GM21619 (cell line): ENCODE measurements around the gene ADRA2C.
"Not testable (repeated sequence)": the region's sequence is repeated elsewhere in the genome, so short reads cannot be mapped to it uniquely, and the experiment has no call there.

Source experiments
- ATAC-seq: cut with Tn5 transposase; IDR thresholded peaks from one replicate; pipeline ENCODE4 v1.9.1; 2021; ENCODE audit not compliant: unreplicated experiment

ADRA2C gene

DNA sequence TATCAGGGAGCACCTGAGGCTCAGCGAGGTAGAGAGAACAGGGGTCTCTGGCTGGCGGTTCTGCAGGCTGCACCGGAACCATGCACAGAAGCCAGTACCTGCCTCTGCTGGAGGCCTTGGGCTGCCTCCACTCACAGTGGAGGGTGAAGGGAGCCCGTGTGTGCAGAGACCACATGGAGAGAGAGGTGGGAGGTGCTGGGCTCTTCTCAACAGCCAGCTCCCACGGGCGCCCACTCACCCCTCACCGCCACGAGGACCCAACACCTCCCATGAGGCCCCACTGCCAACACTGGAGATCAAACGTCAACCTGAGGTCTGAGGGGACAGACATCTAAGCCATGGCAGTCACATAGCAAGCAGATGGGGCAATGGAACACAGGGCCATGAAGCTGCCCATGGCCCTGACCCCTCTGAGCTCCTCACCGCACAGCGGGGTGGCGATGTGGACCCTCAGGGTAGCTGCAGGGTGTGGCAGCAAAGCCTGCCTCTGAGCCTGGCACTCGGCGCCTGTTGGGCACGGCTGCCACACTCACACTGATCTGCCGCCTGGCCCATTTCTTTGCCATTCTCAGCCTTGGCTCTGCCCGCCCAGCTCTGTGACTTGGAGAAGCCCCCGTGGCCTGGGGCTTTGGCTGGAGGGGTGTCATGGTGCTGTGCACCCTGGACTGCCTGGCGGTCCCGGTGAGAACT, 44.8 kb downstream of the ADRA2C start:
- ATAC-seq = no peak

DNA sequence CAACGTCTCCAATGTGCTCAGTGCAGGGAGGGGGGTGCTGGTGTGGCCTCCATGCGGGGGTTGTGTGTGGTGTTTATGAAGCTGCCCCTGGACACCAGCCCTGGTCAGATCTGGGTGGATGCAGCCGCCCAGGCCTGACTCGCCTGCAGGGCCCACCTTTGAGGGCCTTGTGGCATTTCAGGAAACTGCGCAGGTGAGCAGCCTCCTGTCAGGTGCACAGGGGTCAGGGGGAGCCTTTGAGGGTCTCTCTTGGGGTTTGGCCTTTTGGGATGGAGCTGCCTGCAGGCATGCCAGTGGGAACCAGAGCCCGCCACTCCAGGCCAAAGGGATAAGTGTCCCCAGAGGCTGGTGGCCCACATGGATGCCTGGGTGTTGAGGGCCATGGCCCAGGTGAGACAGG, 45.4 kb downstream of the ADRA2C start:
- ATAC-seq = no peak

DNA sequence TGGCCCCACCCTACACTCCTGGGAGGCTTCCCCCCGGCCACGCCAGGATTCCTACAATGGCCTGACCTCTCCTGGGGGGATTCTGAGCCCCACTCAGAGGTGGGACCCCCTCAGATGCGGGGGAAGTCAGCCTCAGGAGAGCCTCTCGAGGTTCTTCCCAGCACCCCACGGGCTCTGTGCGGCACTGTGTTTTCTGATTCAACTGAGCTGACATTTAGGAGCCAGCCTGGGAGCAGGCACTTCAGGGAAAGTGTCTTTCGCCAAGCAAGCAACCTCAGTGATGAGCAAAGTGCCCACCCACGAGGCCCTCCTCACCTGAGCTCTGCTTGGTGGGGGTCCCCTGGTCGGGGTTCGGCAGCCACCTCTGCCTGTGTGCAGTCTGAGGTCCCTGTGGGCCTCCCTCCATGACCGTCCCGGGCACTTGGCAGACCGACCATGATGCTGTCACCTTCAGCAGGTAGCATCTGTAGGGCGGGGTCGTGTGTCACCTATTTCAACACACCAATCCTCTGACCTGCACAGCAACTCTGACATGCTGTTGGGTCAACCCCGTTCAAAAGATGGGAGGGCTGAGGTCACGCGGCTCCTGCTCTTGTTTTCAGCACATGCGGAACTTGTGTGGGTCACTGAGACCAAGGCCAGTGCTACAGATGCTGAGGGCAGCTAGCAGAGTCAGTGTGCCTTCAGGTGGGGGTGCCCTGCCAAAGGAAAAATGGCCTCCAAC, 46.2 kb downstream of the ADRA2C start:
- ATAC-seq = no peak

DNA sequence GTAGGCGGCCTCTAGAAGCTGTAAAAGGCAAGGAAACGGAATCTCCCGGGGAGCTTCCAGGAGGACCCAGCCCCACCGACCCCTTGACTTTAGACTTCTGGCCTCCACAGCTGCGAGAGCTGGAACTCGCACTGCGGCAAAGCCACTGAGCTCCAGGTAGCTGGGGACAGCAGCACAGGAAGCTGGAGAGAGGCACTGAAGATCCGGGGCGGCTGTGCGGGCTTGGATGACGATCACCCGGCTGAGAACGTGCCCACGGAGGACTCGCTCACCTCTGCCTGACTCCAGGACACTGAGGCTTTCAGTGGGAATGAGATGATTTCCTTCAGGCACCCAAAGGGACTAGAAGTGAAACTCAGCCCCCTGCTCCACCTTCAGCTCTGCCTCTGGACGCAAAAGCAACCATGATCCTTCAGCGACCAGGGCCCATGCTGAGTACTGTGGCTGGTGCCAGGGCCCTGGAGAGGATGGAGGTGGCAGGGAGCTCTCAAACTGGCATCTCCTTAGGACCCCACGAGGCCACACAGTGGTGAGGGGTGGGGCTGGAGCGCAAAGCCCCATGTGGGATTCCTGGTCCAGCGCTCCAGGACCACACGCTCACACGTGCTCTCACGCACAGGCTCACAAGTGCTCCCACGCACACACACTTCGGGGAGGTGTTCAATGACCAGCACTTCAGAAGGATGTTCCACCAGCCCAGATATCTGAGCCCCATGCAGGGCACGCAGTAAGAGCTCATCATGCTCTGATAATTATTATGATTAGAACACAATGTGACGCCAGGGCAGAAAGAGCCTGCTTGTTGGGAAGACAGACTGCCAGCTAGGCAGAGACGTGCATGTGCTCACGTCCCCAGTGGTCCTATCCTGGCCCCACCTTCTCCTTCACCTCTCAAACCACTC, 47.2 kb downstream of the ADRA2C start:
- no peak for ATAC-seq

DNA sequence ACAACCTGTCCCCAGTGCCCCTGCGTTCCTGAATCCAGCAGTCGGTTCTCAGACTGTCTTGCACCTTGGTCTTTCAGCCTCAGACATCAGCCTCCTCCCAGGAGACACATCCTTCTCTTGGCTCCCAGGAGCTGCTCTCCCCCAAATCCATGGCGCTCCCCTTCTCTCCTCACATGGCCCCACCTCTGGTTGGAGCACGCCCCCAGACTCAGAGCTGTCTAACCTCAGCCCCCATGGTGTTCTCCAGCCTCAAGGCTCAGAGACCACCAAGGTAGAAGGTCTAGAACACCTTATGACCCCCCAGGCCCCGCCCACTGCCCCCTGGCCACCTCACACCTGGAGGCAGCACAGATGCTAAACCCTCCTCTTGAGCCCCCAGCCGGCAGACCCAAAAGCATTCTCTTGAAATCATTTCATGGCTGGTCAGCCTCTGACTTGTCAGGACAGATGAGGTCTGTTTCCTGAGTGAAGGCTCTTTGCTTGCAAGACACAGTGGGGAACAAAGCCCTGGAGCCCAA, 47.9 kb downstream of the ADRA2C start:
- ATAC-seq = no peak

DNA sequence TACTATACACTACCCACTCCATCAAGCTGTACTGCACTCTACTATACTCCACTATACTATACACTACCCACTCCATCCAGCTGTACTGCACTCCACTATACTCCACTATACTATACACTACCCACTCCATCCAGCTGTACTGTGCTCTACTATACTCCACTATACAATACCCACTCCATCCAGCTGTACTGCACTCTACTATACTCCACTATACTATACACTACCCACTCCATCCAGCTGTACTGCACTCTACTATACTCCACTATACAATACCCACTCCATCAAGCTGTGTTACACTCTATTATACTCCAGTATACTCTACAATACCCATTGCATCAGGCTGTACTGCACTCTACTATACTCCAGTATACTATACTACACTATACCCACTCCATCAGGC, 48.7 kb downstream of the ADRA2C start:
- ATAC-seq = not testable (repeated sequence)

DNA sequence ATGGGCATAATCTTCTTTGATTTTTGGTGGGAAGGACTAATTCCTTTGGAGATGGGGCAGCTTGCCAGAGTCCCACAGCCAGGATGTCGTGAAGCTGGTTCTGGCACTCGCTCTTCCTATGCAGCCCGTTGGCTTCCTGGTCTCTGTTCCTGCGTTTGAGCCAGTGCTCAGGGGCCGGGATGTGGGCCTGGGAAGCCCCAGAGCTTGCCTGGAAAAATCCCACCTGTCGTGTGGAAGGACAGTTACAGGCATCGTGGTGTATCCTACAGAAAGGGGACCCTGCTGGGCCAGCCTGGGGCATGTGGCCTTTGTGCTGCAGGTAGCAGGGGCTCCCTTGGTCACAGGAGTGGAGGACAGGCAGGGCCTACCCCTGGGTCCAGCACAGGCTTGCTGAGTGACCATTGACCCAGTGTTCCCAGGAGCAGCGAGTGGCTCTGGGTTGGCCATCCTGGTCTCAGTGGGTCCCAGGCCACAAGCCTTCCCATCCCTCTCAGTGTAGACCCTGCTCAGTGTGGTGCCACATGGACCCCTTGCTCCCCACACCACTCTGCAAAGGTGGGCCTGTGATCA, 50.2 kb downstream of the ADRA2C start:
- no peak for ATAC-seq

DNA sequence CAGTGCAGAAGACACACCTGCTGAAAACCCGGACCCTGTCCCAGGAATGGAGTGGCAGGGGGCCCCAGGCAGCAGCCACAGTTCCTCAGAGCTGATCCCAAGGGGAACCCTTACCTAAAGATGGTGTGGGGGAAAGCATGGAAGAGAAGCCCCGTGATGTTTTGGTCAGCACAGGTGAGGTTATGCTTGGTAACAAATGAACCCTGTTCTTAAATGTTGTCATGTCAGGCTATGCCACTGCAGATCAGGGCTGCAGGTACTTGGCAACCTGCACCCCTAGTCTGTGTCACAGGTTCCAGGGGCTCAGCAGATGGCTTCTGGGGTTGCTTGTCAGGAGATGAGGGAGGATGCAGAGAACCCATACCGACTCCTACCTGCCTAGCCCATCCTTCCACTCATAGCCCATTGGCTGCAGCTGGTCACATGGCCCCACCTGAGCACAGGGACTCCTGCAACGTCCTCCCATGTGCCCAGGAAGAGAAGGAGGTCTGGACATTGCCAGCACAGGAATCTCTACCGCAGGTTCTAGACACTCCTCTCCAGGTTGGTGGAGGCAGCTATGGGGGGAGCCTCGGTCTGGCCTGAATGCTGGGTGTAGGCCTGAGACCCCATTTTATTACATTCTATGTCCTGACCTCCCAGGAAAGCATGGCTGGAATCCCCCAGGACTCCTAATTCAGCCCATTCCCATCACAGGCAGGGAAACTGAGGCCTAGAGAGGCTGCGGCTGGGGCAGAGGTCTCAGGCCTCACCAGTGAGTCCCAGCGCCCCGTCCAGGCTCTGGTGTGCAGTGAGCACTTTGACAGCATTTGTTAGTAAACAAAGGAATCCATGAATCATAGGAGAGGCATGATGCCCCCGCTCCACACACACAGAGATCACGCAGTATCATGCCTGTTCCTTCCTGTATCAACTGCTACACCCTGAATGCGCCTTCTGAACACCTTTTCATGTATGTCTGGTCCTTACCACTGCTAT, 51.1 kb downstream of the ADRA2C start:
- ATAC-seq = no peak
